Panc1 (cell line): ENCODE results near the gene SCN8A.
"Not testable (repeated sequence)": the region's sequence is repeated elsewhere in the genome, so short reads cannot be mapped to it uniquely, and the experiment has no call there.

Source experiments
- CTCF ChIP-seq: fragments of 450-650 bp; IDR thresholded peaks from 2 replicates; pipeline ENCODE4 v1.5.1; 2017; ENCODE audit warnings: mild to moderate bottlenecking
- REST ChIP-seq, 2 experiments: IDR thresholded peaks; 2 replicates each; pipeline ENCODE4 v1.6.1; 2011 to 2012; ENCODE audit warnings: low read depth in 2 of 2, control low read depth in 1 of 2, low read length in 1 of 2, mild to moderate bottlenecking in 1 of 2, moderate library complexity in 1 of 2; ENCODE audit not compliant: insufficient read depth in 1 of 2

- TF ChIP-seq CTCF; REST (IDR thresholded peaks at IDR 0.05; ENCODE audit: insufficient read depth in 1 of 2, low read depth in 2 of 2, low read length in 1 of 2): not testable (repeated sequence)
Measured at GRCh38 chr12:51607197-51607596, 16.2 kb downstream of the SCN8A start.
